SK-N-SH (cell line): ENCODE data around the gene LRRC32.

Experiments
- CTCF ChIP-seq: fragments of 200-600 bp; sonication (generic); IDR thresholded peaks from 2 replicates; pipeline ENCODE4 v1.6.1; 2017; ENCODE audit warnings: antibody characterized with exemption, mild to moderate bottlenecking, moderate library complexity
- FOXM1 ChIP-seq: IDR thresholded peaks from 2 replicates; pipeline ENCODE4 v1.4.0; 2012; ENCODE audit warnings: low read depth, mild to moderate bottlenecking
- POLR2AphosphoS5 ChIP-seq: IDR thresholded peaks from 2 replicates; pipeline ENCODE4 v1.6.1; 2012; ENCODE audit warnings: low read depth, low read length
- RCOR1 ChIP-seq: fragments of 150-350 bp; IDR thresholded peaks from 2 replicates; pipeline ENCODE4 v1.6.1; 2017; ENCODE audit warnings: antibody characterized with exemption, low read length
- RFX5 ChIP-seq: IDR thresholded peaks from 2 replicates; pipeline ENCODE4 v1.6.1; 2012; ENCODE audit warnings: mild to moderate bottlenecking, improper control_type of control experiment, low read length
- TAF1 ChIP-seq: IDR thresholded peaks from 2 replicates; pipeline ENCODE4 v1.6.1; 2012; ENCODE audit warnings: low read depth, mild to moderate bottlenecking, low read length, moderate library complexity, borderline replicate concordance

- TF ChIP-seq RCOR1 (no peak), CTCF (no peak), TAF1 (no peak), FOXM1 (no peak), RFX5 (no peak), POLR2AphosphoS5 (no peak)
Measured at GRCh38 chr11:76712125-76712524, 41.6 kb upstream of the LRRC32 start.
